Right hindlimb (tissue), 1 donor: ENCODE measurements around the gene HOATZ.

Source experiments
- DNase-seq: peaks from one replicate; pipeline ENCODE4 v3.0.0-alpha.2; 2018

HOATZ gene

DNA sequence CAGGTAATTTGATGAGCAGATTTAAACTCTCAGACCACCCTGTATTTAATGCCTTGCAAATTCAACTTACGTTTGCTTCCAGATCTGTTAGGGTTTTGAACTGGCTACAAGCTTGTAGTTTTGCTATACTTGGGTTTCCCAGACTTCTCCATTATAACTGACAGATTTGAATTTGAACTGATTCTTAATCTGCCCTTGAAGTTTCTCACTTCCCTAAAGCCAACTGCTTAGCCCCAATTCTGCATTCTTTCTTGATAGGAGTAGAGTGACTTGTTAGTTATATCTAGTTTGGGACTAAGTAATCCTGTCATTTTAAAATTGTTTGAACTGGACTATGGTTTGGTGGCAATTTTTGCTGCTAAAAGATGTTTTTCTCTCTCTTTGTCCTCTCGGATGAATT lies 35.7 kb downstream of the HOATZ start:
- DNase-seq = no peak

DNA sequence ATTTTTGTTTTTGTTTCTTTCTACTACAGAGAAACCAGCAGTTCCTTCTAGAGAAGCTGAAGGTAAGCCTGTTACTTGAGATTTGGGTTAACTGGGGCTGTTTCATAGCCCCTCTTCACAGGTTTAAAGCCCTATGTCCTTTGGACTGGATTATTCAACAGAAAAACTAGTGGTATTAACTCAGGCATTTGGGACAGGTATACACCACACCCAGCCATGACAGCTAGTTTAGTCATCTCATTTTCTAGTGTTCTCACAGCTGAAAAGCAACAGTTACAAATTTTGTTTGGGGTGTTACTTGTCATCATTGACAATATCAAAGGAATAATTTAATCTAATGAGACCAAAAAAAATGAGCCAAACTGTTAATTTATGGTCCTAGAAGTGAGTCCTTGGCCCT lies 40.0 kb downstream of the HOATZ start:
- DNase-seq = no peak

DNA sequence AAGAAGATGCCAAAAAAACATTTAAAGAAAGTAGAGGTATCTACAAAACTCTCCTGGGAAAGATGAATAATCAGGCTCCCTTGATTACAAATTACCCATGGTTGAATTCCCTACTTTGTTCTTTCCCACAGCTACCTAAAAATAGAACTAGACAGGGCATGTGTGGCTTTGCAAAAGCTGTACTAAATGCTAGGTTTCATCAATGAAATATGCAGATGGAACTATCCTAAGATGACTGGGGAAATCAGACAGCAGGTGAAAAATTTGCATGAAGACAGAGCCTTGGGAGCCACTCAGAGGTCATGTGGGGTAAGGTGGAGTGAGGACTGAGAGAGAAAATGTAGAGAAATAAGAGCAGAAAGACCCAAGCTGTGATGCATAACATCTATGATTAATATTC lies 40.7 kb downstream of the HOATZ start:
- no peak for DNase-seq

DNA sequence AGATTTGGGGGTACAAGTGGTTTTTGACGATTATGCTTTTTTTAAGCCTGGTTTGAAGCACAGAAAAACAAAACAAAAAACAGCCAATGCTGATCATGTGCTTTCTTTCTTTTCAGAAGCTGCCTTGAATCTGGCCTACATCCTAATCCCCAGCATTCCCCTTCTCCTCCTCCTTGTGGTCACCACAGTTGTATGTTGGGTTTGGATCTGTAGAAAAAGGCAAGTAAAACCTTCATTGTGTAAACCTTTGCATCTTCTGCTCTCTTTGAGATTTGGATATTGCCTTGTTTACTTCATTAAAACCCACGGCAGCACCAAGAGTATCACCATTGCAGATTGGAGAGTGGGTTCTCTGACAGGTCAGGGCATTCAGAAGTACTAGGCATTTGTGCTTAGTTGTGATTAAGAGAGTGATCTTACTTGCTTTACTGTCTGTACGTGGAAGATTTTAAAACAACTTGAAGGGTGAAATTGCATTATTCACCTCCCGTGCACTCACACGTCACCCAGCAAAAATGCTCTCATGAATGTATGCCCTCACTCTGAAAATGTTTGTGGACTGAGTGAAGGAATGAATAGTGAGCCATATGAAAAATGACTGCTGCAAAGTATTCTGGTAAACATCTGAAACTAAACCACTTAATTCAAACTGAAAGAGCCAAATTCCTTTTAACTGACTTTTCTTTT lies 43.0 kb downstream of the HOATZ start:
- DNase-seq = no peak

DNA sequence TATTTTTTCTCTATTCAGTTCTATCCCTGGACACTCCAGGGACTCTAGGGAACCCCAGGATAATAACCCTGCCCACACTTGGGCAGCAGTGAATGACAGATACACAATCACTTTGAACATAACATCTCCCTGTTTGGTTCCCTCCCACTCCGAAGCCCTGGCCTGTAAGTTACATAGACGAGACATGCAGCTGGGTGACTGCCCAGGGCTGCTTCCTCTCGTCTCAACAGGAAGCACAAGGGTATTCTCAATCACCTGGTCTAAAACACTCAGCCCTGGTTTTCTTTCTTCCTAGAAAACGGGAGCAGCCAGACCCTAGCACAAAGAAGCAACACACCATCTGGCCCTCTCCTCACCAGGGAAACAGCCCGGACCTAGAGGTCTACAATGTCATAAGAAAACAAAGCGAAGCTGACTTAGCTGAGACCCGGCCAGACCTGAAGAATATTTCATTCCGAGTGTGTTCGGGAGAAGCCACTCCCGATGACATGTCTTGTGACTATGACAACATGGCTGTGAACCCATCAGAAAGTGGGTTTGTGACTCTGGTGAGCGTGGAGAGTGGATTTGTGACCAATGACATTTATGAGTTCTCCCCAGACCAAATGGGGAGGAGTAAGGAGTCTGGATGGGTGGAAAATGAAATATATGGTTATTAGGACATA lies 45.4 kb downstream of the HOATZ start:
- DNase-seq = no peak

DNA sequence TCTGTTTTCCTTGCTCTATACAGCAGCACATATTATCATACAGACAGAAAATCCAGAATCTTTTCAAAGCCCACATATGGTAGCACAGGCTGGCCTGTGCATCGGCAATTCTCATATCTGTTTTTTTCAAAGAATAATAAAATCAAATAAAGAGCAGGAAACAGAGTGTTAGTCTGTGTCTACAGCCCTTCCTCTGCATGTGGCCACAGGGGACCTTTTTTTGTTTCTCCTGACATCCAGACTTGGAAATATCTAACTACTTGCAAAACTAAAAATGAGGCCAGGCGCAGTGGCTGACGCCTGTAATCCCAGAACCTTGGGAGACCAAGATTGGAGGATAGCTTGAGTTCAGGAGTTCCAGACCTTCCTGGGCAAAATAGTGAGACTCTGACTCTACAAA lies 46.2 kb downstream of the HOATZ start:
- no peak for DNase-seq

DNA sequence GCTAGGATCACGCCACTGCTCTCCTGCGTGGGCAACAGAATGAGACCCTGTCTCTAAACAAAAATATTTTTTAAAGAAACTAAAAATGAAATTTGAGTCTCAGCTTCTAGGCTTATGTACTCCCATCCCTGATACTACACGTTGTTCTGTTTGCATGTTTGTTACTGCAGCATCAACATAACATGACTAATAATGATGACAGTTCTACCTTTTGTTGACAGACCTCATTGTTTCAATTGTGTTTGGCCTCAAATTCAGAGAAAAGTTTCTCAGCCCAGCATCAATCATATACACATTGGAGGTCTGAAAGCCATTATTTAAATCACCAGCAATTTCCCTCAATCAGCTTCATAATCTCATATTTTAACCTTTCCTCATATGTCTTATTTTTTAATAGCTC lies 46.7 kb downstream of the HOATZ start:
- DNase-seq = no peak

DNA sequence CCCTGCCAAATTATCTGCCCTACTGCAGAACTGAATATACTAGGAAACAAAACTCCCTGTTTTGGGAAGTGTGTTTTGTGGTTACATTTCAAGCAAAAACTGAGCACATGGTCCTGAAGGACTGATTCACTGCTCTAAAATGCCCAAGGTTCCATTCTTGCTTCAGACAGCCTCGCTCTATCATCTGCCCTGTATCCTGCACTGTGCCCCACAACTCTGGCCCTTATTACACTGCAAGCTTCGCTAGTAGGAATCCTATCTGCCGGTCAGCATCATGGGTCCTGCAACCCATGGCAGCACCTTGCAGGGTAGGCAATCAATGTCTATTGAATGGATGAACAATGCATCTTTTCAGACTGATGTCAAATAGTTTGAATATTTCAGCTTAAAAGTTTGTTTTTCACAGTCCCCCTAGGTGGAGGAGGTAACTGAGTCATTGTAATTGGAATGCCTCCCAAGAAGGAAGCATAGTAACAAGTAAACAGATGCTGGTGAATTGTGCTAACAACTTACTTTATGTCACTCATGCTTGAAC lies 47.3 kb downstream of the HOATZ start:
- DNase-seq = no peak

DNA sequence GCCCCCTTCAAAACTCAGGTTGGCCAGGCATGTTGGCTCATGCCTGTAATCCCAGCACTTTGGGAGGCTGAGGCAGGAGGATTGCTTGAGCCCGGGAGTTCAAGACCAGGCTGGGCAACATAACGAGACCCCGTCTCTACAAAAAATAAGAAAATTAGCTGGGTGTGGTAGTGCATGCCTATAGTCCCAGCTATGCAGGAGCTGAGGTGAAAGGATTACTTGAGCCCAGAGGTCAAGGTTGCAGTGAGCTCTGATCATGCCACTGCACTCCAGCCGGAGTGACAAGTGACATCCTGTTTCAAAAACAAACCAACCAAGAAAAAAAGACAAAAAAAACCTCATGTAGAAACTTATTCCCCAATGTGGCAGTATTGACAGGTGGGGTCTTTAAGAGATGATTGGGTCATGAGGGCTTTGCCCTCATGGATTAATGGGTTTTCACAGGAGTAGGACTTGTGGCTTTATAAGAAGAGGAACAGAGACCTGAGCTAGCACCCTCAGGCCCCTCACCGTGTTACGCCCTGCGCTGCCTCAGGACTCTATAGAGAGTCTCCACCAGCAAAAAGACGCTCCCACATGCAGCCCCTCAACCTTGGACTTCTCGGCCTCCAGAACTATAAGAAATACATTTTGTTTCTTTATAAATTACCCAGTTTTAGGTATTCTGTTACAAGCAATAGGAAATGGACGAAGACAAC lies 48.3 kb downstream of the HOATZ start:
- no peak for DNase-seq

DNA sequence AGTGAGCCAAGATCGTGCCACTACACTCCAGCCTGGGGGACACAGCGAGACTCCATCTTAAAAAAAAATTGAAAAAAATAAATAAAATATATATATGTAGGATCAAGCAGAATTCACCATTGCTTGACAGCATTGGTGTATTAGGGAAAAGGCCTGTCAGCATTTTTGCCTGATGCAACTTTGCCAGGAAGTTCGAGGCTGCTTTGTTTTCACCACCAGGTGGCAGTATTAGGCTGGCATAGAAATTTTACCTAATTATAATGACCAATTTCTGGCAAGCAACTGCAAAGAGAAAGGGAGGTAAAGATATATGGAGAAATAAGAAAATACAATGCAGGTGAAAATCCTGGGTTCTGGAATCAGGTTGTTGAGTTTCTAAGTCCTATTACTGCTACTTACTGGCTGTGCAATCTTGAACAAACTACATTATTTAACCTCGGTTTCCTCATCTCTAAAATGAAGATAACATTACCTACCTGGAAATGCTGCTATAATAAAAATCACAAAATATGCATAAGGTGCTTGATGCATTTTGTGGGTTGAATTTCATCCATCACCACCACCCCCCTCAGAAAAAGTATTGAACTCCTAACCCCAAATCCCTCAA lies 50.6 kb downstream of the HOATZ start:
- peak; percentile 69 for DNase-seq

DNA sequence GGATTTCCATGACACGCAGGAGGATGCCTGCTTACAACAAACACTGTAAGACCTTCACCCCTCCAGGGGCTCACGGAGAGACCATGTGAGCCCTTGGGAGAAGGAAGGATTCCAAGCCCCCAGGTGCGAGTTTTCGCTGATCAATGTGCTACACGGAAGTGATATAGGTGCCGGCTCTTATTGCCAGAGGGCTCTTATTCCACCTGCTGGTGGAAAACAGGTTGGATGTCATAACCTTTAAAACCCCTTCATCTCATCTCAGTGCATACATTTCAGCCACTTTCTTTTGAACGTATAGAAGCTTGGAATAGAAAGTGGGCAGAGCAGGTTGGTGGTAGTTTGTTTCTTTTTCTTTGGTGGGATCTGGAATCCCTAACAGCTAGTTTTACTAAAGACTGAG lies 51.7 kb downstream of the HOATZ start:
- no peak for DNase-seq

DNA sequence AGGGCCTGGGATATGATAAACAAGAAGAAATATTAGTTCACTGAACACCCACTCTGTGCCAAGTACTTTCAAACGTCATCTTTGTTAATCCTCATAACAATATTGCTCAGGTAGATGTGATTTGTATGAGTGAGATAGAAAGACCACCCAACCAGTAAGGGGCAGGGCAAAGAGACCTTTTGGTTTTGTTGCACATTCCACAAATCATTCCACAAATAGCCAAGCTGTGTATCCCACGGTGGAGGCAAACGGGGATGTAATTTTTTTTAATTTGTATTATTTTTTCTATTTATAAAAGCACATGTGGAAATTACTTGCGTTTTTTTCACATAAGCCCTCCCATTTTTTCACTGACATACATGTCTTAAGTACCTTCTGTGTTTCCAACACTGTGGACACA lies 54.9 kb downstream of the HOATZ start:
- no peak for DNase-seq

DNA sequence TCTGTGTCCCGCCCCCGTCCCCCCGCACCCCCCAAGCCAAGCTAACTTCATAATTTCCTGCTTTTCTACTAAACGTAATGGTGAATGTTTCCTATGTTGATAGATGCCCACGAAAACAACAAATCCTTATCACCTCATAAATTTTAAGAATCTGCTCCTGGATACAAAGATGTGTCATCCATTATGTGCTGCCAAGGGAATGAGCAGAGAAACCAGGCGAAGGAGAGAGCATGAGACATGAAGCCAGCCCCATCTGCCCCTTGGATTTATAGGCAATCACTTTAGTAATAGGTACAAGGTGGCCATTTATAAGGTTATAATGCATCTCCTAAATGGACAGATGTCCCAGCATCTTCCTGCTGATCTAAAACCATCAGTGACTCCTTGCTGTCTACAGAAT lies 56.2 kb downstream of the HOATZ start:
- DNase-seq = no peak

DNA sequence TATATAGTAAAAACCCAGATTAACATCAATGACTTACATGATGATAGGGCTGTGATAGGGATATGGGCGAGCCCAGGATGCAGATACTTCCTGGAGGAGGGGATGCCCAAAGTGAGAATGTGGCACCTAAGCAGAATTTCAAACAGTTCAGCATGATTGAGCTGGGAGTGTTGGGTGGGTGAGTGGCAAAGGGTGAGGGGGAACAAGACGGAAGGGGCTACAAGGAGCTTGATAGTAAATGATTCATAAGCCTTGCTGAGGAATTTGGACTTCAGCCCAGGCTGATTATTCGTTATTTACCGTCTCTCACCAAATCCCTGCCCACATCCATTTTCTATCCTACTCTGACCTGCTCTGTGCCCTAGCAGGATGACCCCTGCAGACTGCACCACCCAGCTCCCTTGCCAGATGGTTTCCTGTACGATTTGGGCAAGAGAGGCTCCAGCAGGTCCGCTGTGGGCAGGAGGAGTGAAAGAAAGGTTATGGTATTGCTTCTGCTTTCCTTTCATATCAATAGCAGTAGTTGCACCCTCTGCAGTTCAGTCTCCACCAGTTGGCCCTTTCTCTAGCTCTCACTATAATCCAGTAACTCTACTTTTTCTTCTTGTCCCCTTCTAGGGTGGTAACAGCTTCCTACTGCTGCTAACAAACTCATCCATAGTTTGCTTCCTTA lies 57.4 kb downstream of the HOATZ start:
- DNase-seq = no peak

DNA sequence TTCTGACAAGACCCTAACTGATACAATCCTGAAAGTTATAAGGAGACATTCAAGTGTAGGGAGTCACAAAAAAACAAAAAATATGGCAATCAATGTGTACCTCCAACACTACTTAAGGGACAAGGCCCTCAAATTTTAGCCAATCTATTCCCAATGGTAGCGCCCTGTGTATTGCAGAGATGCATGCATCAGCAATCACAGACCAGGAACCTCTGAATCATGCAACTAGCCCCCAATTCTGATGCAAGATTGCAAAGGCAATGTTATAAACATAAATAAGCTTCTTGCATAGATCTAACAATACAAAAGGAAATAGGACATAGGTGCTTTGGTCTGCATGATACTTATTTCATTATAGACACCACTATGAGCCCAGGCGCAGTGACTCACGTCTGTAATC lies 58.0 kb downstream of the HOATZ start:
- DNase-seq = no peak

DNA sequence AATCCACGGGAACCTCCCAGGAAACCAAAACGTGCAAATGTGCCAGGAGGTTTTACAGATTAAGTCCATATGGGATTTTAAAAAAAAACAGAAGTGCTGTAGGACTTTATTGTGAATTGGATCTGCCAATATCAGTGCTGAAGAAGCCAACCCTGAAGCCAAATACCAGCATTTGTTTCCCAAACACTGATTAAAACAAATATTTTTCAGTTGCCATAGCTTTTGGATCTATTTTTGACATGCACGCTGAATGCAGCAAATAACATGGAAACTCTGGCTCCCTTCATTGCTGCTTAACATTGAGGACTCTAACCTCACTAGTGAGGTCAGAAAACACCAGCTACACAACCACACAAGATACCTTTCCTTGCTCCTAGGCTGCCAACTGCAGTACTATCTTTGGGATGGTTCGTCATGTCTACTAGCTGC lies 59.3 kb downstream of the HOATZ start:
- no peak for DNase-seq

DNA sequence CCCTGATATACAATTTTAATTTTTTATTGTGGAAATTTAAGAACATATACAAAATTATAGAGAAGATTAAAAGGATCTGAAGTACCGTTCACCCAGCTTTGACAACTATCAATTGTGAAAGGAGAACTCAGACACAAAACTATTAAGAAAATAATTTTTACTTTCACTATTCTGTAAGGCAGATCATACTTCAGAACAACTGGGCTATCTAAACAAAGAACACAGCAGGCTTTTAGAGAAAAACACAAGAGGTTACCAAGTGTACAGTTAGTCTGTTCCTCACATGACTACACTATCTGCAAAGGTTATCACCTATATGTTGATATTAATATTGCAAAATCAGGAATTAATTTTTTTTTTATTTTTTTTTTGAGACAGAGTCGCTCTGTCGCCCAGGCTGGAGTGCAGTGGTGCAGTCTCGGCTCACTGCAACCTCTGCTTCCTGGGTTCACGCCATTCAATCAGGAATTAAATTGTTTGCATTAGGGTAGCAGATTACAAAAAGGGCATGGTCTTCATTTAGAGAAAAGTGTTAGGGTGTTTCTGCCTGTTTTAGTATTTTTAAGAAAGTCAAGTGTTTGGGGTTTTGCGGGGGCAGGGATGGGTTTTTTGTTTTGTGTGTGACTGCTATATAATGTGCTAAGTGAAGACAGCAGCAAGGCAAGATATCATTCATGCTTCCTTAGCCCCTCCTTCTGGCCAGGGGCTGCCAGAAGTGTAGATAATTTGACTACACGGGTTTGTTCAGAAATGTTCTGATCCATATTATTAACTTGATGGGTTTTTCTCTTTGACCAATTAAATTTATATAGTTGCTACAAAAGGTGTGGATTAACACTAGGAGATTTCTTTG lies 60.0 kb downstream of the HOATZ start:
- no peak for DNase-seq

DNA sequence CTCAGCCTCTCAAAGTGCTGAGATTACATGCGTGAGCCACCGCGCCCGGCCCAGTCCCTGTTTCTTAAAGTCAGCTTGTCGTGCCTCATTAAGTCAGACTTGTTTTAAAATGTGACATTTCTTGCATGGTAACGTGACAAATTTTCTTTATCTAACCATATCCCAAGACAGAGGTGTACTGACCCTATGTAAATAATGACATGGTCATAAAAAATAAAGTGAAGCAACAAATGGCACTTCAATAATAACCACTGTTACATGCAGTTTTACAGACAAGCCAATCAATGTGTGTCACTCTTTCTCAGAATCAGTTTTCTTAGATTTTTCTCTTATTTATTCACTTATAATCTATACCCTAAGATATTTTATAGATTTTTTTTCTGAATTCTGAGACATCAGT lies 61.2 kb downstream of the HOATZ start:
- no peak for DNase-seq

DNA sequence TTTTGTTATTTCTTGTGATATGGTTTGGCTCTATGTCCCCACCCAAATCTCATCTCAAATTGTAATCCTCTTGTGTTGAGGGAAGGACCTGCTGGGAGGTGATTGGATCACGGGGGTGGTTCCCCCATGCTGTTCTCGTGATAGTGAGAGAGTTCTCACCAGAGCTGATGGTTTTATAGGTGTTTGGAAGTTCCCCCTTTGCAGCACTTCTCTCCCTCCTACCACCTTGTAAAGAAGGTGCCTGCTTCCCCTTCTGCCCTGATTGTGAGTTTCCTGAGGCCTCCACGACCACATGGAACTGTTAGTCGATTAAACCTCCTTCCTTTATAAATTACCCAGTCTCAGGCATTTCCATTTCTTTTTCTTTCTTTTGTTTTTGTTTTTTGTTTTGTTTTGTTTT lies 63.2 kb downstream of the HOATZ start:
- no peak for DNase-seq

DNA sequence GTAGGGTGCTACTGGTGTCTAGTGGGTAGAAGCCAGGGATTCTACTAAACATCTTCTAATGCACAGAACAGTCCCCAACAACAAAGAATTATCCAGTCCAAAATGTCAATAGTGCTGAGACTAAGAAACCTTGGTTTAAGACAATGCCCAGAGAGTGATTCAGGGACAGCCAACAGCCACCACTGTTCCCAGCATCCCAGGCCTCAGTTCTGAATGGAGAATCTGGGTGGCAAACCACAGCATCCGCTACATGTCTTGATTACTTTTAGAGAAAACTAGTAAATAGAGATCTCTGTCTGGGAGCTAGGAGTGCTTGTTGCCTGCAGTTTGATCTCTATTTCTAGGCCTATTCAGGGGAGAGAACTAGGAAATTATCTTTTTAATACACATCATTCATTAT lies 66.8 kb downstream of the HOATZ start:
- no peak for DNase-seq

DNA sequence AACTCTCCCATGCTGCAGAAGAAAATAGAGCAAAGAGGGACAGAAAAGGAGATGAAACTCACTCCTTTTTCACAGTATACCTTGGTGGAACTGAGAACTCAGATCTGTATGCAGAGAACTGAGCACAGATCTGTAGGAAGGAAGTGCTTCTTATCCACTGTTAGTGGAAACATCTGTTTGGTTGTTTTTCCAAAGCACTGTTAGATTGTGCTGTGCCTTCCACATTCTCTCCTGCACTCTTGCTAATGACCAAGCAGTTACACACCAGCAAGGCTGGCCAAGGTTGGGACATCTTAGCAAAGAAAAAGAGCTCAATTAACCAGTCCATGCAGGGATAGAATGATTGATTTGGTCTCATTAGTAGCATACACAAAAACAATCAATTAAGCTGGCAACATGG lies 67.6 kb downstream of the HOATZ start:
- DNase-seq = no peak

DNA sequence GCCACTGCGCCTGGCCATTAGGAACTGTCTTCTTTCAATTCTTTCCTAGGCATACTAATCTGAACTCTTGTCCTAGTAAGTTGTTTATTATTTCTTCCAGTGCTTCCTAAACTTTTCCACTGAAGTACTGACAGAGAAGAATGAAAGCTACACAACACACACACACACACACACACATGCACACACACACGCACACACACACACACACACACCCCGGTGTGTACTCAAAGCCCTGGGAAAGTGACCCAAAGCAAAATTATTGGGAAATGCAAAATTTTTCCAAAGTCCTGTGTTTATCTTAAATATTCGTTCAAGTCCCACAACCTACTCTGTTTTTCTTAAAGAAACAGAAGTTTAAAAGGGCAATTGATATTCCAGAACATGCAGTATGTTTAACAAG lies 68.3 kb downstream of the HOATZ start:
- no peak for DNase-seq
